HG02610 (cell line): ENCODE results near the gene PYCR2.

Experiments used
- ATAC-seq: cut with Tn5 transposase; IDR thresholded peaks from one replicate; pipeline ENCODE4 v1.9.1; 2021; ENCODE audit warnings: mild to moderate bottlenecking, moderate library complexity; ENCODE audit not compliant: unreplicated experiment

The PYCR2 gene

GRCh38 chr1:225921734-225922709 is 2.0 kb downstream of the PYCR2 start:
- ATAC-seq, result no peak

DNA sequence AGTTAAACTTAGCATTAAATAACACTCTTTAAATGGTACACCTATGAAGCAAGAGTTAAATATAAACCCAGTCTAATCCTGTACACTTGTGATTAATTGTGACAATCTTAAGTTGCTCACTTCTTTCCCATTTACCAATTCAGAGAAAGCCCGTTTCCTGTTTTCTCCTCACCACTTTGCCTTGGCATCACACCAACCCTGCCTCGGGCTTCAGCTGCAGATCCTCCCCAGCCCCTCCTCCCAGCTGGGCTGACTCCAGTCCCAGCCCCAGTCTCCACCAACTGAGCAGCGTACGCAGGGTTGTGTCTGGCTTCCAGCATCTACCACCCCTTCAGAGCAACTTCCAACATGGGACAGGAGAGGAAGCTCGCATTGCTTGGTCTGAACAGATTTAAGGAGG is 4.1 kb downstream of the PYCR2 start:
- no peak for ATAC-seq

- no peak for ATAC-seq
Measured at GRCh38 chr1:225918280-225918679, 5.8 kb downstream of the PYCR2 start.

- ATAC-seq, result no peak
Measured at GRCh38 chr1:225917536-225917935, 6.5 kb downstream of the PYCR2 start.

DNA sequence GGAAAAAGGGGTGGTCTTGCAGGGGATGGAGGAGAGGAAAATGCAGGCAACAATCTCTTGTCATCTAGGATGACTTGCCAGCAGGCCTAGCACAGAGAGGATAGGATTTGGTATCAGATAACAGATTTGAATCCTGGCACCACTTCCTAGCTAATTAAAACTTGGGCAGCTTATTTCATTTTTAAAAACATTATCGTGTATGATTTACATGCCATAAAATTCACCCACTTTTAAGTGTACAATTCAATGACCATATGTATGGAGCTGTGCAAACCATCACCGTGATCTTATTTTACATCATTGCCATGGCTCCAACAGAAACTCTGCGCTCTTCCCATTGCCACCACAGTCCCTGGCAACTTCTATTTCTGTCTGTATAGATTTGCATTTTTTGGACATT is 6.9 kb downstream of the PYCR2 start:
- no peak for ATAC-seq

DNA sequence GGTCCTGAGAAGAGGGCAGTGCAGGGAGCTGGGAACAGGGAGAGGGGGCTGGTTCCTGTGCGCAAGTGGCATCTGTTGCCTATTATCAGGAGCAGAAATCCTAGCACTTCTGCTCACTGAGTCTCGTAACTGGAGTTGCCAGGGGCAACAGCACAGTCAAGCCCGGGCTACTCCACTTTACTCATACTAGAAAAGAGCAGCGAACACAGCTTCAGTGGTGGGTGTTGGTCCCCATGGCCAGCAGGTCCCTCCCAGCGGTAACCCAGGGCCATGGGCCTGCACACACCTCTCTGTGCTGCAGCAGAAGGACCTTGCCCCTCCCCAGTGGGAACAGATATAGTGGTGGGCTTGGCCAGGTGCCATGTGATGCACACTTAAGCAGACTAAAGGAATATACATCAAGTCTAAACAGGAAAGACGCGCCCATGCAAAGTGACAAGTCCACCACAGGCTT is 8.5 kb downstream of the PYCR2 start:
- ATAC-seq, result no peak

- ATAC-seq, result no peak
Measured at GRCh38 chr1:225914947-225915346, 9.1 kb downstream of the PYCR2 start.

GRCh38 chr1:225914391-225914790 is 9.7 kb downstream of the PYCR2 start:
- no peak for ATAC-seq

- peak; percentile 87 for ATAC-seq
Measured at GRCh38 chr1:225911191-225912130, 12.6 kb downstream of the PYCR2 start.

DNA sequence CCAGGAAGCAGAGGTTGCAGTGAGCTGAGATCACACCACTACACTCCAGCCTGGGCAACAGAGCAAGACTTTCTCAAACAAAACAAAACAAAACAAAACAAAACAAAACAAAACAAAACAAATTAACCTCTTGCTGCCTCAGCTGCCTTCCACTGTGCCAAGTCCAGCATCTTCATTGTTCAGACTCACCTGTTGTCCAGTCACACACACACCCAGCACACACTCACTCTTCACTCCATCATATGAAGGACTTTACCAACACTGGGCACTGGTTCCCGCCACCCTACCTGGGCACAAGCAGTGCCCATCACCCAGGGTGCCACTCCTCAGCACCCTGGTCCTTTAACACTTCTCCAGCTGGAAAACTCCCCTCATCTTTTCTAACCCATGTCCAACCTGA is 14.6 kb downstream of the PYCR2 start:
- ATAC-seq, result no peak

GRCh38 chr1:225908773-225909172 is 15.3 kb downstream of the PYCR2 start:
- no peak for ATAC-seq

- no peak for ATAC-seq
Measured at GRCh38 chr1:225908013-225908640, 15.9 kb downstream of the PYCR2 start.

- ATAC-seq, result no peak
Measured at GRCh38 chr1:225907341-225907740, 16.7 kb downstream of the PYCR2 start.

DNA sequence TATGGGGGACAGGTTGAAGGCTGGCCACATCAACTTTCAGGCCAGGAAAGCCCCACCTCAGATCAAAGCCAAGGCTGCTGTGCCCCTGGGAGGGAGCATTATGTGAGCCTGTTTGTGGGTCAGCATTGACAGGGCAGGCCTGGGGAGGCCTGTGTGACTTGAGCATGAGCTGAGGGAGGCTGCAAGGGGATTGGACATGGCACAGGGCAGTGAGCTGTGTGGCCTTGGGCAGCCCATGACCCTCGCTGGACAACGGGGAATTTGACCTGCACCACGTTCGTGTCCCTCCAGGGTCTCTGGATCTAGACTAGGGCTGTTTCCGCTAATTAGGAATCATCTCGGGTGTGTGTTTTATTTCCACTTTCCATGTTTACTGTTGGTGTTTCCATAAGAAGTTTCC is 17.6 kb downstream of the PYCR2 start:
- ATAC-seq, result no peak

GRCh38 chr1:225903623-225904022 is 20.4 kb downstream of the PYCR2 start:
- ATAC-seq, result no peak

DNA sequence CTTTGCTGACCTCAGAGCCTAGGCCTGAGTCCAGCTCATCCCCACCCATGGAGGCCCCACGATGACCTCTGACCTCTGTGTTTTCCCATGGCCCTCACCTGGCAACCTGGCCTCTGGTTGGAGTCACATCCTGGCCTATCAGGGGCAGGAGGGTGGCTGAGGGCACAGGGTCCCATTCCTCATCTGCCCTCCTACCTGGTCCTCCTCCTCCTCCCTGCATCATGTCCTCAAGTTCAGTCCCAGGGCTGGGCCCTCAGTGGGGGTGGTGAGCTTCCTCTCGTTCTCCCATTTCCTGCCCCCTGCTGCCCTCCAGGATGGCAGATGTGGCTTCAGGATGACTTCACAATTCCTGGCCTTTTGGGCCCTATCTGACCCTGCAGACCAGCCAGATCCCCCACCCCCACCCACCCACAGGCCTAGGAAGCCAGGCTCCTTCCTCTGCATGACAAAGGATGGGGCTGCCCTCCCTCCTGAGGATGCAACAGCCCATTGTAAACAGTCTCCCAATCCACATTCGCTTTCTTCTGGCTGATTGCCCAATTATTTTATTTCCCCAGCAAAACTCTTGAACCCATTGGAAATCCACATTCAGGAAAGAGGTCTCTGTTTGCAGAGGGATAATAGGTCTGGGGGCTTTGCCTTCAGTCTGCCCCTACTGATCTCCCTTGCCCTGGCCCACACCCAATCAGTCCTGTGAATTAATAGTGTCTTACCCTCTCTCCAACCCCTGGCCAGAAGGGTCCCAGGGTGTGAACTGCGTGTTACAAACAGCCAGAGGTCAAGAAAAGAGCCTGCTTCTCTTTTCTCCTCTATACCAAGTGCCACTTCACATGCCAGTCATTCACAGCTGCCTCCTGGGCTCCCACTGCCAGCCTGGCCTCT is 24.8 kb downstream of the PYCR2 start:
- no peak for ATAC-seq

GRCh38 chr1:225897595-225898514 is 26.2 kb downstream of the PYCR2 start:
- no peak for ATAC-seq

DNA sequence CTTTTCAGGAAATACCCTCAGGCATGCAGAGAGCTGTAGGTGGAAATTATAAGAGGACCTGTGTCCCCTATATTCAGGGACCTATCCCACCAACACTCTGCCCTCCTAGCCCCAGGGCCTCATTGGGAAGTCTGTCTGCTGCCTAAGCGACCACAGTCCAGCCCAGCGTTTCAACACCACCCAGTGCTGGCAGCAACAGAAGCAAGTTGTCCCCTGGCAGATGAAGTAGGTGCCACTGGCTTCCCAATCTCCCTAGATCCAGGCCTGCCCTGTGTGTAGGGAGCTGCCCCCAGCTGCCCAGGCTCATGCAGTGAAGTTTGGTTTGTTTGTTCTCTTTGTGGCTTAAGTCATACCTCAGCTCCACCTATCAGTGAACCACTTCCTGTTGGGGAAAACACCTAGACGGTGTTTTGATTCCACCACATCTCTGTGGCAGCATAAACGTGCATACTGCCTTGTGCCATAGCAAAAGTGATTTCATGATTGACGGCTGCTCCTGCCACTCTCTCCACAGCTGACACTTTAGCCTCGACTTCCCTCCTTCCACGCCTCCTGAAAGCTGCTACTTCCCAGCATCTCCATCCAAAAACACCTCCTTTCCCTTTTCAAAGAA is 27.0 kb downstream of the PYCR2 start:
- peak; percentile 100 for ATAC-seq

GRCh38 chr1:225896494-225896893 is 27.6 kb downstream of the PYCR2 start:
- no peak for ATAC-seq
